Measurements from ENCODE around the gene SYNGR4.
A peak's percentile ranks its signal among the peaks of the same experiment; 100 is the strongest.
"Not testable (repeated sequence)": the region's sequence is repeated elsewhere in the genome, so short reads cannot be mapped to it uniquely, and the experiment has no call there.

The SYNGR4 gene

GRCh38 chr19:48370955-48371354, 6.8 kb downstream of the SYNGR4 start:
- no peak for DNase-seq (ENCODE audit: low read depth in 1 of 2, low spot score in 1 of 2)

GRCh38 chr19:48371367-48371766, 7.2 kb downstream of the SYNGR4 start:
- no peak for DNase-seq (ENCODE audit: low read depth in 1 of 2, low spot score in 1 of 2)

GRCh38 chr19:48371771-48372170, 7.6 kb downstream of the SYNGR4 start:
- not testable (repeated sequence) for DNase-seq (ENCODE audit: low read depth in 1 of 2, low spot score in 1 of 2)

GRCh38 chr19:48372904-48373303, 8.7 kb downstream of the SYNGR4 start:
- DNase-seq (ENCODE audit: low read depth in 1 of 2, low spot score in 1 of 2) = no peak

- DNase-seq (ENCODE audit: low read depth in 1 of 2, low spot score in 1 of 2) = no peak
Measured at GRCh38 chr19:48373567-48373966, 9.4 kb downstream of the SYNGR4 start.

- DNase-seq (ENCODE audit: low read depth in 1 of 2, low spot score in 1 of 2) = no peak
Measured at GRCh38 chr19:48378194-48378570, 14.0 kb downstream of the SYNGR4 start.

- no peak for DNase-seq (ENCODE audit: low read depth in 1 of 2, low spot score in 1 of 2)
Measured at GRCh38 chr19:48379058-48379457, 14.9 kb downstream of the SYNGR4 start.

GRCh38 chr19:48381178-48381950, 17.2 kb downstream of the SYNGR4 start:
- DNase-seq (ENCODE audit: low read depth in 1 of 2, low spot score in 1 of 2) = no peak

GRCh38 chr19:48382286-48382685, 18.1 kb downstream of the SYNGR4 start:
- no peak for DNase-seq (ENCODE audit: low read depth in 1 of 2, low spot score in 1 of 2)

GRCh38 chr19:48385461-48386087, 21.4 kb downstream of the SYNGR4 start:
- DNase-seq (ENCODE audit: low read depth in 1 of 2, low spot score in 1 of 2) = no peak

GRCh38 chr19:48386981-48387380, 22.8 kb downstream of the SYNGR4 start:
- DNase-seq (ENCODE audit: low read depth in 1 of 2, low spot score in 1 of 2) = no peak

- DNase-seq (ENCODE audit: low read depth in 1 of 2, low spot score in 1 of 2) = peak; percentile 38 to 53
Measured at GRCh38 chr19:48390188-48391099, 26.3 kb downstream of the SYNGR4 start.

GRCh38 chr19:48391100-48392005, 27.2 kb downstream of the SYNGR4 start, which contains the start of gene KDELR1:
TSS of gene KDELR1 (minus strand) at chr19:48391551. CDS start at chr19:48391358, 193 bp downstream.
- DNase-seq (ENCODE audit: low read depth in 1 of 2, low spot score in 1 of 2) = peak; percentile 62 to 65

GRCh38 chr19:48392006-48392344, 27.8 kb downstream of the SYNGR4 start:
- not testable (repeated sequence) for DNase-seq (ENCODE audit: low read depth in 1 of 2, low spot score in 1 of 2)

GRCh38 chr19:48392860-48393558, 28.8 kb downstream of the SYNGR4 start:
- DNase-seq (ENCODE audit: low read depth in 1 of 2, low spot score in 1 of 2) = no peak

GRCh38 chr19:48393559-48394330, 29.6 kb downstream of the SYNGR4 start, which contains the start of gene GRIN2D:
TSS of gene GRIN2D (plus strand) at chr19:48393668. CDS start at chr19:48398393, 4,725 bp downstream.
- DNase-seq (ENCODE audit: low read depth in 1 of 2, low spot score in 1 of 2) = no peak

GRCh38 chr19:48394331-48395169, 30.4 kb downstream of the SYNGR4 start:
- no peak for DNase-seq (ENCODE audit: low read depth in 1 of 2, low spot score in 1 of 2)

- no peak for DNase-seq (ENCODE audit: low read depth in 1 of 2, low spot score in 1 of 2)
Measured at GRCh38 chr19:48395170-48395455, 30.9 kb downstream of the SYNGR4 start.
